ENCODE data around the gene ACSS3. TPM values are rescaled to one million over a fixed set of nuclear protein-coding genes. Genes with fewer than 3 reads are reported as not detected.
"Not testable (repeated sequence)": the region's sequence is repeated elsewhere in the genome, so short reads cannot be mapped to it uniquely, and the experiment has no call there.

Gene ACSS3
- total and polyA plus RNA-seq, 4 donors: 18.2 to 94.3 (median 32.5) TPM

DNA sequence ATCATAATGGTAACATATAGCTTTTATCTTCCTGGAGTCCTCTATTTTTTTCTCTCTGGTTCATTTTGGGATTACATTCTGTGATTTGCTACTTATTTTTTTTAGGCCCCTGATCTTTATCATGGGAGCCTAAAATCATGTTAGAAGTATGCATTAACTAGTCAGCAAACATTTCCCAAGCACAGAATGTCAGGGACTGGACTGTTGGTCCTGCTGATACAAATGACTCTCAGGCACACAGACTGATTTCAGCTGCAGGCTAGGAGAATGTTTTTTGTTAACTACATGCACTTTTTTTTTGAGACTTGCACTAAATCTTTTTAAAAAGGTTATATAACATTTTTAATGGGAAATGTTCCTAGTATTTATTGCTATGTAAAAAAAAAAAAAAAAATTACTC, 131.1 kb downstream of the ACSS3 start:
- no peak for DNase-seq (ENCODE audit: low spot score)
- TF ChIP-seq HNF4A (conservative IDR thresholded peaks at IDR 0.05) (peak; percentile 34 to 37), NR2F2 (IDR thresholded peaks at IDR 0.05) (no peak), YY1 (IDR thresholded peaks at IDR 0.05) (no peak)
- TF ChIP-seq, protein P1, sequence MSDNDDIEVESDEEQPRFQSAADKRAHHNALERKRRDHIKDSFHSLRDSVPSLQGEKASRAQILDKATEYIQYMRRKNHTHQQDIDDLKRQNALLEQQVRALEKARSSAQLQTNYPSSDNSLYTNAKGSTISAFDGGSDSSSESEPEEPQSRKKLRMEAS (IDR thresholded peaks at IDR 0.05): no peak
- TF ChIP-seq, protein P2, sequence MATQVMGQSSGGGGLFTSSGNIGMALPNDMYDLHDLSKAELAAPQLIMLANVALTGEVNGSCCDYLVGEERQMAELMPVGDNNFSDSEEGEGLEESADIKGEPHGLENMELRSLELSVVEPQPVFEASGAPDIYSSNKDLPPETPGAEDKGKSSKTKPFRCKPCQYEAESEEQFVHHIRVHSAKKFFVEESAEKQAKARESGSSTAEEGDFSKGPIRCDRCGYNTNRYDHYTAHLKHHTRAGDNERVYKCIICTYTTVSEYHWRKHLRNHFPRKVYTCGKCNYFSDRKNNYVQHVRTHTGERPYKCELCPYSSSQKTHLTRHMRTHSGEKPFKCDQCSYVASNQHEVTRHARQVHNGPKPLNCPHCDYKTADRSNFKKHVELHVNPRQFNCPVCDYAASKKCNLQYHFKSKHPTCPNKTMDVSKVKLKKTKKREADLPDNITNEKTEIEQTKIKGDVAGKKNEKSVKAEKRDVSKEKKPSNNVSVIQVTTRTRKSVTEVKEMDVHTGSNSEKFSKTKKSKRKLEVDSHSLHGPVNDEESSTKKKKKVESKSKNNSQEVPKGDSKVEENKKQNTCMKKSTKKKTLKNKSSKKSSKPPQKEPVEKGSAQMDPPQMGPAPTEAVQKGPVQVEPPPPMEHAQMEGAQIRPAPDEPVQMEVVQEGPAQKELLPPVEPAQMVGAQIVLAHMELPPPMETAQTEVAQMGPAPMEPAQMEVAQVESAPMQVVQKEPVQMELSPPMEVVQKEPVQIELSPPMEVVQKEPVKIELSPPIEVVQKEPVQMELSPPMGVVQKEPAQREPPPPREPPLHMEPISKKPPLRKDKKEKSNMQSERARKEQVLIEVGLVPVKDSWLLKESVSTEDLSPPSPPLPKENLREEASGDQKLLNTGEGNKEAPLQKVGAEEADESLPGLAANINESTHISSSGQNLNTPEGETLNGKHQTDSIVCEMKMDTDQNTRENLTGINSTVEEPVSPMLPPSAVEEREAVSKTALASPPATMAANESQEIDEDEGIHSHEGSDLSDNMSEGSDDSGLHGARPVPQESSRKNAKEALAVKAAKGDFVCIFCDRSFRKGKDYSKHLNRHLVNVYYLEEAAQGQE (IDR thresholded peaks at IDR 0.05): peak; percentile 15
- no peak overlapping the region for H3K4me3 ChIP-seq (ENCODE audit: low read depth in 1 of 3, low read length in 3 of 3)
- no peaks in the 10 kb centered on the region for H3K36me3 ChIP-seq (ENCODE audit: control insufficient read depth in 4 of 4, insufficient read depth in 3 of 4, low read depth in 1 of 4, low read length in 3 of 4)
- H3K27me3 ChIP-seq (ENCODE audit: control insufficient read depth in 4 of 4, insufficient read depth in 4 of 4, low read length in 3 of 4): no peaks in the 10 kb centered on the region
- H3K27ac ChIP-seq (ENCODE audit: low read depth in 1 of 2, low read length in 2 of 2): no peak overlapping the region
- H3K9me3 ChIP-seq (ENCODE audit: control insufficient read depth in 4 of 4, low read length in 3 of 4): no peaks in the 10 kb centered on the region
- H3K4me1 ChIP-seq (ENCODE audit: control insufficient read depth in 4 of 4, insufficient read depth in 4 of 4, low read length in 3 of 4): peaks cover 0 to 4% (median 0%) of the 10 kb centered on the region in 4 donors
- no peak overlapping the region for H3K9ac ChIP-seq (ENCODE audit: low read depth in 1 of 2, low read length in 2 of 2)

DNA sequence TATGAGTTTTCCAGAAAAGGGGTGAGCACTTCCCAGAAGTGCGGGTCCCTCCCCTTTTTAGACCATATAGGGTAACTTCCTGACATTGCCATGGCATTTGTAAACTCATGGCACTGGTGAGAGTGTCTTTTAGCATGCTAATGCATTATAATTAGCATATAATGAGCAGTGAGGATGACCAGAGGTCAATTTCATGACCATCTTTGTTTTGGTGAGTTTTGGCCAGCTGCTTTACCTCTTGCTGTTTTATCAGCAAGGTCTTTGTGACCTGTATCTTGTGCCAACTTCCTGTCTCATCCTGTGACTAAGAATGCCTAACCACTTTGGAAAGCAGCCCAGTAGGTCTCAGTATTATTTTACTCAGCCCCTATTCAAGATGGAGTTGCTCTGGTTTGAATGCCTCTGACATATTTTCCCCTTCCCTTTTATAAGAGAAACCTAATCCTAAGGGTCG, 131.9 kb downstream of the ACSS3 start:
- H3K9me3 ChIP-seq (ENCODE audit: control insufficient read depth in 4 of 4, low read length in 3 of 4); H3K36me3 ChIP-seq (ENCODE audit: control insufficient read depth in 4 of 4, insufficient read depth in 3 of 4, low read depth in 1 of 4, low read length in 3 of 4); H3K4me1 ChIP-seq (ENCODE audit: control insufficient read depth in 4 of 4, insufficient read depth in 4 of 4, low read length in 3 of 4); H3K9ac ChIP-seq (ENCODE audit: low read depth in 1 of 2, low read length in 2 of 2); DNase-seq (ENCODE audit: low spot score); H3K27me3 ChIP-seq (ENCODE audit: control insufficient read depth in 4 of 4, insufficient read depth in 4 of 4, low read length in 3 of 4); H3K27ac ChIP-seq (ENCODE audit: low read depth in 1 of 2, low read length in 2 of 2); H3K4me3 ChIP-seq (ENCODE audit: low read depth in 1 of 3, low read length in 3 of 3): not testable (repeated sequence)
- peak in 1 of 2 donors; percentile 28 for TF ChIP-seq GABPA (IDR thresholded peaks at IDR 0.05 in 1 of 2, conservative IDR thresholded peaks at IDR 0.05 in 1 of 2)
- TF ChIP-seq RXRA (IDR thresholded peaks at IDR 0.05): peak; percentile 26 to 51
- TF ChIP-seq HNF4A (conservative IDR thresholded peaks at IDR 0.05): peak; percentile 21 to 33
- peak; percentile 53 for TF ChIP-seq YY1 (IDR thresholded peaks at IDR 0.05)
- 89% methylated on average over 2 of the region's 2 CpGs for WGBS

DNA sequence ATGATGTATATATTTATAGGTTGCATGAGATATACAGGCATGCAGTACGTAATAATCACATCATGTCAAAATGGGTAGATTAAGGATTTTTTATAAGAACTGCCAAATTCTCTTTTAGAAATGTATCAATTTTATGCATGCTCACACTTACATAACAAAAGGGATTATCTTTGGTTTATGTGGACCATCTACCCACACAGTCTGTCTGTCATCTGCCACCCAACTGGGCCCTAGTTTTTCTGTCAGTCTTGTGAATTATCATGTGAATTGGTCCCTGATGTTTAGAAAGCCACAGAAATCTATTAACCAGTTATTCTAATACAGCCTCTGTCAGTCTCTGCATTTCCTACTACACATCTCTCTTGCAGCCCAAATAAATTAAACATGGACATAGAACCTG, 133.4 kb downstream of the ACSS3 start:
- no peaks in the 10 kb centered on the region for H3K9me3 ChIP-seq (ENCODE audit: control insufficient read depth in 4 of 4, low read length in 3 of 4)
- no peak overlapping the region for H3K27ac ChIP-seq (ENCODE audit: low read depth in 1 of 2, low read length in 2 of 2)
- peaks cover 0 to 4% (median 0%) of the 10 kb centered on the region in 4 donors for H3K4me1 ChIP-seq (ENCODE audit: control insufficient read depth in 4 of 4, insufficient read depth in 4 of 4, low read length in 3 of 4)
- no peak overlapping the region for H3K9ac ChIP-seq (ENCODE audit: low read depth in 1 of 2, low read length in 2 of 2)
- no peak for DNase-seq (ENCODE audit: low spot score)
- WGBS: 96% methylated on average over 1 of the region's 1 CpG
- no peaks in the 10 kb centered on the region for H3K27me3 ChIP-seq (ENCODE audit: control insufficient read depth in 4 of 4, insufficient read depth in 4 of 4, low read length in 3 of 4)
- H3K36me3 ChIP-seq (ENCODE audit: control insufficient read depth in 4 of 4, insufficient read depth in 3 of 4, low read depth in 1 of 4, low read length in 3 of 4): peaks cover 0 to 2% (median 1%) of the 10 kb centered on the region in 4 donors
- no peak overlapping the region for H3K4me3 ChIP-seq (ENCODE audit: low read depth in 1 of 3, low read length in 3 of 3)
- no peak for TF ChIP-seq SP1 (IDR thresholded peaks at IDR 0.05)
- TF ChIP-seq FOXA2 (IDR thresholded peaks at IDR 0.05): no peak
- TF ChIP-seq, protein P2 (IDR thresholded peaks at IDR 0.05): no peak
- no peak for TF ChIP-seq GABPA (IDR thresholded peaks at IDR 0.05 in 1 of 2, conservative IDR thresholded peaks at IDR 0.05 in 1 of 2)
- no peak for TF ChIP-seq HNF4G (IDR thresholded peaks at IDR 0.05)
- TF ChIP-seq YY1 (IDR thresholded peaks at IDR 0.05): no peak
- TF ChIP-seq, protein P3, sequence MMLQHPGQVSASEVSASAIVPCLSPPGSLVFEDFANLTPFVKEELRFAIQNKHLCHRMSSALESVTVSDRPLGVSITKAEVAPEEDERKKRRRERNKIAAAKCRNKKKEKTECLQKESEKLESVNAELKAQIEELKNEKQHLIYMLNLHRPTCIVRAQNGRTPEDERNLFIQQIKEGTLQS (IDR thresholded peaks at IDR 0.05): no peak
- no peak for TF ChIP-seq HNF4A (conservative IDR thresholded peaks at IDR 0.05)
- no peak for TF ChIP-seq RXRA (IDR thresholded peaks at IDR 0.05)
- no peak for TF ChIP-seq TAF1 (conservative IDR thresholded peaks at IDR 0.05)
- TF ChIP-seq JUND (IDR thresholded peaks at IDR 0.05): no peak
- no peak for TF ChIP-seq NR2F2 (IDR thresholded peaks at IDR 0.05)
- TF ChIP-seq, protein P4, sequence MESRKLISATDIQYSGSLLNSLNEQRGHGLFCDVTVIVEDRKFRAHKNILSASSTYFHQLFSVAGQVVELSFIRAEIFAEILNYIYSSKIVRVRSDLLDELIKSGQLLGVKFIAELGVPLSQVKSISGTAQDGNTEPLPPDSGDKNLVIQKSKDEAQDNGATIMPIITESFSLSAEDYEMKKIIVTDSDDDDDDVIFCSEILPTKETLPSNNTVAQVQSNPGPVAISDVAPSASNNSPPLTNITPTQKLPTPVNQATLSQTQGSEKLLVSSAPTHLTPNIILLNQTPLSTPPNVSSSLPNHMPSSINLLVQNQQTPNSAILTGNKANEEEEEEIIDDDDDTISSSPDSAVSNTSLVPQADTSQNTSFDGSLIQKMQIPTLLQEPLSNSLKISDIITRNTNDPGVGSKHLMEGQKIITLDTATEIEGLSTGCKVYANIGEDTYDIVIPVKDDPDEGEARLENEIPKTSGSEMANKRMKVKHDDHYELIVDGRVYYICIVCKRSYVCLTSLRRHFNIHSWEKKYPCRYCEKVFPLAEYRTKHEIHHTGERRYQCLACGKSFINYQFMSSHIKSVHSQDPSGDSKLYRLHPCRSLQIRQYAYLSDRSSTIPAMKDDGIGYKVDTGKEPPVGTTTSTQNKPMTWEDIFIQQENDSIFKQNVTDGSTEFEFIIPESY (IDR thresholded peaks at IDR 0.05): no peak
- TF ChIP-seq EGR1 (IDR thresholded peaks at IDR 0.05; ENCODE audit: low read depth in 2 of 2): no peak
- TF ChIP-seq, protein P1 (IDR thresholded peaks at IDR 0.05): no peak
- no peak for TF ChIP-seq FOXA1 (IDR thresholded peaks at IDR 0.05)

All from liver (tissue), 9 donors.